ENCODE measurements around the gene MYO1A. TPM values are rescaled to one million over a fixed set of nuclear protein-coding genes. Genes with fewer than 3 reads are reported as not detected.
A peak's percentile ranks its signal among the peaks of the same experiment; 100 is the strongest.

MYO1A gene
- total and polyA plus RNA-seq, 2 of the 13 experiments (the other 11 are each of a cell fraction or from before 2014, with no cell fraction given), result 5.3 to 6.0 TPM

DNA sequence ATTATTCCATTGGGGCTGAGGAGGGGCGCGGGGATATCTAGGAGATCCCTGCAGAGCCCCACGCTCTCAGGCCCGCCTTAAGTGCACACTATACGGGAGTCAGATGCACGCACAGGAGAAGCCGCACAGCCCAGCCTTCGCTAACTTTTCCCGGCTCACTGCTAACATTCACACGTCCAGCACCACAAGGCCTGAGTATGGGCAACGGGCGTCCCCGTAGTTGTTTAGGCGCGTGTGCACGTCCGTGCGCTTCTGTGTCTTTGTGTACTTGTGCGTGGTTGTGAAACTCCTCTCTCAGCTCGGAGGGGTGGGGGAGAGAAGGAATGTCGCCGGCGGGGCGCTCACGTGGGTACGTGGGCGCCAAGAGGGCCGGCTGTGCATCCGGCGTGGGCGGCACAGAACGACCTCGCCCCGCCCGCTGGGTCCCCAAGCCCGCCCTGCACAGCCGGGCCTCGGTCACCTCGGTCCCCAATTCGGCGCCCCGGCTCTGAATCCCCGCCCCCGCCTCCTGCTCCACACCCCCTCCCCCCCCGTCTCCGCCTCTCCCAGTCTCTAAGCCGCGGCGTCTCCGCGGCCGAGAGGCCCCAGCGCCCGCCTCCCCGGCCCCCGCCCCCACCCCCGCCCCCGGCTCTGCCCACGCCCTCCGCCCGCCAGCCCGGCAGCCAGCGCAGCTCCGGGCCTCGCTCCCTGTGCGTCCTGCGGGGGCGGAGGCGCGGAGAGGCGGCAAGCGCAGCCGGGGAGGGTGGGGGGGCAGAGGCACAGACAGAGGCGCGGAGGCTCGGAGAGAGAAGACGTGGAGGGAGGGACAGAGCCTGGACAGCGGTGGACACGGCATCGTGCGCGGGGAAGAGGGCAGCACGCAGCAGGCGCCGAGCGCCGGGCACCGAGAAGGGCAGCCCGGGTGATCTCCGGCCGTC, 38.7 kb upstream of the MYO1A start, which contains the start of gene NAB2 (continued):
- no peak for TF ChIP-seq PRPF4 (IDR thresholded peaks at IDR 0.05; ENCODE audit: low read depth, low read length, poor library complexity, severe bottlenecking)
- TF ChIP-seq ELF3 (CRISPR knock-in tag; IDR thresholded peaks at IDR 0.05), result 0 out of 2 replicates have a peak, but pooled peaks have one; percentile 37
- peak; percentile 21; the same call in 1 of the 2 replicates for TF ChIP-seq NFYB (CRISPR knock-in tag; IDR thresholded peaks at IDR 0.05)
- TF ChIP-seq ZSCAN20 (CRISPR knock-in tag; IDR thresholded peaks at IDR 0.05; ENCODE audit: borderline replicate concordance), result no peak
- TF ChIP-seq ZEB1 (IDR thresholded peaks at IDR 0.05; ENCODE audit: insufficient replicate concordance, low read depth), result no peak
- no peak for TF ChIP-seq SP1 (IDR thresholded peaks at IDR 0.05)
- TF ChIP-seq SP1 (CRISPR knock-in tag; IDR thresholded peaks at IDR 0.05), result peak; percentile 67
- no peak for TF ChIP-seq SYNCRIP (IDR thresholded peaks at IDR 0.05; ENCODE audit: insufficient read depth, low read depth, low read length)
- no peak for TF ChIP-seq ZNF546 (CRISPR knock-in tag; conservative IDR thresholded peaks at IDR 0.05)
- no peak for TF ChIP-seq ZNF644 (CRISPR knock-in tag; IDR thresholded peaks at IDR 0.05; ENCODE audit: low read depth)
- TF ChIP-seq, protein P1, sequence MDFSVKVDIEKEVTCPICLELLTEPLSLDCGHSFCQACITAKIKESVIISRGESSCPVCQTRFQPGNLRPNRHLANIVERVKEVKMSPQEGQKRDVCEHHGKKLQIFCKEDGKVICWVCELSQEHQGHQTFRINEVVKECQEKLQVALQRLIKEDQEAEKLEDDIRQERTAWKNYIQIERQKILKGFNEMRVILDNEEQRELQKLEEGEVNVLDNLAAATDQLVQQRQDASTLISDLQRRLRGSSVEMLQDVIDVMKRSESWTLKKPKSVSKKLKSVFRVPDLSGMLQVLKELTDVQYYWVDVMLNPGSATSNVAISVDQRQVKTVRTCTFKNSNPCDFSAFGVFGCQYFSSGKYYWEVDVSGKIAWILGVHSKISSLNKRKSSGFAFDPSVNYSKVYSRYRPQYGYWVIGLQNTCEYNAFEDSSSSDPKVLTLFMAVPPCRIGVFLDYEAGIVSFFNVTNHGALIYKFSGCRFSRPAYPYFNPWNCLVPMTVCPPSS (IDR thresholded peaks at IDR 0.05), result no peak
- no peak for TF ChIP-seq ZFP36L2 (CRISPR knock-in tag; IDR thresholded peaks at IDR 0.05)
- peak; percentile 79; the same call in 1 of the 2 replicates for TF ChIP-seq ZNF232 (CRISPR knock-in tag; IDR thresholded peaks at IDR 0.05; ENCODE audit: borderline replicate concordance)
- TF ChIP-seq NFKBIZ (CRISPR knock-in tag; IDR thresholded peaks at IDR 0.05), result peak; percentile 83; the same call in 1 of the 2 replicates
- peak; percentile 90 for TF ChIP-seq PATZ1 (CRISPR knock-in tag; IDR thresholded peaks at IDR 0.05)
- TF ChIP-seq TBX3 (IDR thresholded peaks at IDR 0.05; ENCODE audit: borderline replicate concordance), result no peak
- no peak; the same call in 1 of the 2 replicates for TF ChIP-seq CREM (IDR thresholded peaks at IDR 0.05)
- no peak for TF ChIP-seq CREM (CRISPR knock-in tag; IDR thresholded peaks at IDR 0.05)
- peak; percentile 60; the same call in 1 of the 2 replicates for TF ChIP-seq ZNF501 (CRISPR knock-in tag; IDR thresholded peaks at IDR 0.05)
- TF ChIP-seq TEAD3 (CRISPR knock-in tag; optimal IDR thresholded peaks at IDR 0.05; ENCODE audit: borderline replicate concordance), result peak; percentile 87
- no peak for TF ChIP-seq ATAD3A (CRISPR knock-in tag; IDR thresholded peaks at IDR 0.05)
- peak; percentile 78 for TF ChIP-seq ZNF788 (CRISPR knock-in tag; IDR thresholded peaks at IDR 0.05; ENCODE audit: borderline replicate concordance)
- TF ChIP-seq RBM22 (optimal IDR thresholded peaks at IDR 0.05; ENCODE audit: low read length), result no peak
- TF ChIP-seq POLR2AphosphoS2 (IDR thresholded peaks at IDR 0.05; ENCODE audit: low read depth, low read length), result no peak
- no peak for TF ChIP-seq ZNF678 (CRISPR knock-in tag; IDR thresholded peaks at IDR 0.05)
- no peak; the same call in 1 of the 2 replicates for TF ChIP-seq BRD4 (CRISPR knock-in tag; IDR thresholded peaks at IDR 0.05)
- TF ChIP-seq TOE1 (CRISPR knock-in tag; IDR thresholded peaks at IDR 0.05), result no peak
- TF ChIP-seq HNF4A (CRISPR knock-in tag; IDR thresholded peaks at IDR 0.05), result peak; percentile 54

All from HepG2 (cell line).